Endothelial cell (in vitro differentiated cells): Measurements from ENCODE around the gene RNF113B. TPM values are rescaled to one million over a fixed set of nuclear protein-coding genes. Genes with fewer than 3 reads are reported as not detected.

Experiments
- DNase-seq: peaks from one replicate; pipeline ENCODE4 v3.0.0; 2021; ENCODE audit warnings: low spot score
- H3K27ac Mint-ChIP-seq: one replicate; pipeline ENCODE4 v1.8.0; 2021; ENCODE audit warnings: mixed read lengths, inconsistent platforms; ENCODE audit not compliant: unreplicated experiment
- H3K27me3 Mint-ChIP-seq: one replicate; pipeline ENCODE4 v1.8.0; 2021; ENCODE audit warnings: mild to moderate bottlenecking, moderate library complexity, mixed read lengths, inconsistent platforms; ENCODE audit not compliant: unreplicated experiment
- H3K36me3 Mint-ChIP-seq: one replicate; pipeline ENCODE4 v1.8.0; 2021; ENCODE audit warnings: mild to moderate bottlenecking, low read depth, mixed read lengths, inconsistent platforms; ENCODE audit not compliant: unreplicated experiment
- H3K4me1 Mint-ChIP-seq: one replicate; pipeline ENCODE4 v1.8.0; 2021; ENCODE audit warnings: mild to moderate bottlenecking, mixed read lengths, inconsistent platforms; ENCODE audit not compliant: unreplicated experiment
- H3K4me3 Mint-ChIP-seq: one replicate; pipeline ENCODE4 v1.8.0; 2021; ENCODE audit warnings: mild to moderate bottlenecking, mixed read lengths, inconsistent platforms; ENCODE audit not compliant: unreplicated experiment
- H3K9me3 Mint-ChIP-seq: one replicate; pipeline ENCODE4 v1.8.0; 2021; ENCODE audit warnings: mixed read lengths, inconsistent platforms; ENCODE audit not compliant: unreplicated experiment
- total RNA-seq: library from RNA; stranded (reverse); fragmentation: NEBNext Ultra II Directional; extraction: Animal tissue kit (Norgen Biotek cat#: 25700); gene quantifications from one replicate; pipeline ENCODE4 v1.2.1, GENCODE V29; 2021; ENCODE audit not compliant: unreplicated experiment
- TF ChIP-seq, protein P1 (sequence below): fragments of 200-600 bp; sonication (generic); IDR thresholded peaks from one replicate; pipeline ENCODE4 v1.5.0; 2021; ENCODE audit warnings: antibody characterized with exemption; ENCODE audit not compliant: unreplicated experiment

The RNF113B gene
- total RNA-seq, 1 donor from 2014 or later, result not detected

DNA sequence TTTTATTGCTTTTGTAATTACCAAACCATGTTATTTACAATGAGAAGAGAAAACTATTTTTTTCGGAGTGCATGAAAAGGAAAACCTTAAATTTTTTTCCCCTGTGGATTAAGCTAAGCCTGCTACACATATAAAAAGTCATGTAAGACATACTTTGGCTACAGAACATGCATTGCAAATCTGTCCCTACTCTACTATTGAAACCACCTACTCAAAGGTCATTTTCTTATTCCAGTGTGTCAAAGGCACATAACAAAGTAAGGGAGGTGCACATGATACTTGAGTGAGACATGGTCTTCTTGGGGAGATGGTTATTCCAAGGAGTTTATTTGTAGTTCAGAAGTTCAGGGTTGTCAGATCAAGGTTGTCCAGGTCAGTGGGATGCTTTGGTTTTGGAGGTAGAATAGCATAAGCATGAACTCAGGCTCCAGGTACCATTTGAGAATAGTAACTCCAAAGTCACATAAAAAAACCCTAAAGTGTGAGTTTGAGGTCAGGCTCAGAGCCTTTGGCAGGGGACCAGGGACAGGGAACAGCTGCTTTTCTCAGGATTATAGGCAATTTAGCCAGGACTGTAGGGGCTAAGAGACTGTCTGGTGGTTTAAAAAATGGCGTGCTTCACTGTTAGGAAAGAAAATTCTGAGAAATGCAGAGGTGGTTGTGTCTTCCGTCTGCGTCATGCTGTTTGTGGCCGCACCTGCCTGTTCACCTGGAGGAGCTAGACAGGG is 18.7 kb downstream of the RNF113B start:
- Mint-ChIP-seq H3K4me3 (no peak overlapping the region), H3K27ac (no peak overlapping the region)

DNA sequence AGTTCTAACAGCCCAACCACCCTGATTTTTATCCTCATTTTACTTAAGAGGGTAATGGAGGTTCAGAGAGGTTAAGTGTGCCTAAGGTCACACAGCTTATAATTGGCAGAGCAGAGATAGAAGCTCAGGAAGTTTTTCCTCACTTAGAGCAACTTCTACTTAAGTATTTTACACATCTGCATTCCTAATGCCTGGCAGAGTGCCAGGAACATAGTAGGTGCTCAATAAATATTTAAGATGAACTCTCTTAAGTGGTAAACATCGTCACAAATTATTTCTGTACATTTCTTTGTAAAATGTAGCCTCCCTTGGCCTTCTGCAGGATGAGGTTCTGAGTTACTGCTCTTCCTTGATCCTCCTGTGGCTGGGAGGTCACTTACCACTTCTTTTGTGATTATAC is 19.5 kb downstream of the RNF113B start:
- TF ChIP-seq, protein P1, sequence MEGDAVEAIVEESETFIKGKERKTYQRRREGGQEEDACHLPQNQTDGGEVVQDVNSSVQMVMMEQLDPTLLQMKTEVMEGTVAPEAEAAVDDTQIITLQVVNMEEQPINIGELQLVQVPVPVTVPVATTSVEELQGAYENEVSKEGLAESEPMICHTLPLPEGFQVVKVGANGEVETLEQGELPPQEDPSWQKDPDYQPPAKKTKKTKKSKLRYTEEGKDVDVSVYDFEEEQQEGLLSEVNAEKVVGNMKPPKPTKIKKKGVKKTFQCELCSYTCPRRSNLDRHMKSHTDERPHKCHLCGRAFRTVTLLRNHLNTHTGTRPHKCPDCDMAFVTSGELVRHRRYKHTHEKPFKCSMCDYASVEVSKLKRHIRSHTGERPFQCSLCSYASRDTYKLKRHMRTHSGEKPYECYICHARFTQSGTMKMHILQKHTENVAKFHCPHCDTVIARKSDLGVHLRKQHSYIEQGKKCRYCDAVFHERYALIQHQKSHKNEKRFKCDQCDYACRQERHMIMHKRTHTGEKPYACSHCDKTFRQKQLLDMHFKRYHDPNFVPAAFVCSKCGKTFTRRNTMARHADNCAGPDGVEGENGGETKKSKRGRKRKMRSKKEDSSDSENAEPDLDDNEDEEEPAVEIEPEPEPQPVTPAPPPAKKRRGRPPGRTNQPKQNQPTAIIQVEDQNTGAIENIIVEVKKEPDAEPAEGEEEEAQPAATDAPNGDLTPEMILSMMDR, result no peak
- H3K27me3 Mint-ChIP-seq, result peaks cover 4% of the 10 kb centered on the region
- H3K27ac Mint-ChIP-seq, result no peak overlapping the region
- peaks cover 22% of the 10 kb centered on the region for H3K4me1 Mint-ChIP-seq
- H3K36me3 Mint-ChIP-seq, result peaks cover 4% of the 10 kb centered on the region
- DNase-seq, result no peak
- no peaks in the 10 kb centered on the region for H3K9me3 Mint-ChIP-seq
- H3K4me3 Mint-ChIP-seq, result no peak overlapping the region

More for the DNA sequence above, 18.7 kb downstream of the RNF113B start:
- DNase-seq, result no peak
- TF ChIP-seq, protein P1, result no peak
- H3K27me3 Mint-ChIP-seq, result peaks cover 4% of the 10 kb centered on the region
- H3K9me3 Mint-ChIP-seq, result no peaks in the 10 kb centered on the region
- peaks cover 4% of the 10 kb centered on the region for H3K36me3 Mint-ChIP-seq
- H3K4me1 Mint-ChIP-seq, result peaks cover 22% of the 10 kb centered on the region

DNA sequence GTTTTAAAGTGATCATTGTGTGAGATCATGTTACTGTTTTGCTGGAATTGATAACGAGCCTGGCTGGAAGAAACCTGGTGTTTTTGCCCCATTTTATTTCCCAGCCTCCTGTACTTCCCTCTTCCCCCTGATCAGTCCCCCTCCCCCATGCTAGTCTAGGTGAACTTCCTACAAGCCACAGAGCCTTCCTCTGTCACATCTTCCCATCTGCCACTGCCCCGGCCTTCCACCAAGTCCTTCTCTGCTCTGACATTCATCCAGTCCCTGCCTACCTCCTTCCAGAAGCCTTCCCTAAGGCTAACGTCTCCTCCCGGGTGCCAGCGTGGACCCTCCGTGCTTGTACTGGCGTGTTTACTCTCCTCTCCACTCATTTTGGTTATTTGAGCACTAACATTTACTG is 19.9 kb downstream of the RNF113B start:
- TF ChIP-seq, protein P1, result no peak
- no peak overlapping the region for H3K27ac Mint-ChIP-seq
- no peak for DNase-seq

DNA sequence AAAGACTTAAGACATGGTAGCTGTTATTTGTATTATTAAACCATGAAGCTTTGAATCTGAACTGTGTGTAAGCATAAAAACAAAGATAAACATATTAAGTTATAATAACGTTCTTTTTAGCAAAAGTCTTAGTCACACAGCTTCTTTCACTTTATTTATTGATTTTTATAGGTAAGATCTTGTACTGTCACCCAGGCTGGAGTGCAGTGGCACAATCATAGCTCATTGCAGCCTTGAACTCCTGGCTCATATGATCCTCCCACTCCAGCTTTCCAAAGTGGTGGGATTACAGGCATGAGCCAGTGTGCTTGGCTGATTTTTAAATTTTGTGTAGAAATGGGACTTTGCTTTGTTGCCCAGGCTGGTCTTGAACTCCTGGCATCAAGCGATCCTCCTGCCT is 20.8 kb downstream of the RNF113B start:
- Mint-ChIP-seq H3K9me3 (no peaks in the 10 kb centered on the region), H3K27me3 (peaks cover 4% of the 10 kb centered on the region), H3K4me1 (peaks cover 14% of the 10 kb centered on the region), H3K27ac (no peak overlapping the region), H3K4me3 (no peak overlapping the region), H3K36me3 (peaks cover 4% of the 10 kb centered on the region)
- TF ChIP-seq, protein P1, result no peak
- no peak for DNase-seq

More for the DNA sequence above, 19.9 kb downstream of the RNF113B start:
- no peaks in the 10 kb centered on the region for H3K9me3 Mint-ChIP-seq
- H3K4me3 Mint-ChIP-seq, result no peak overlapping the region
- peaks cover 4% of the 10 kb centered on the region for H3K36me3 Mint-ChIP-seq
- H3K27me3 Mint-ChIP-seq, result peaks cover 4% of the 10 kb centered on the region
- H3K4me1 Mint-ChIP-seq, result peaks cover 22% of the 10 kb centered on the region

DNA sequence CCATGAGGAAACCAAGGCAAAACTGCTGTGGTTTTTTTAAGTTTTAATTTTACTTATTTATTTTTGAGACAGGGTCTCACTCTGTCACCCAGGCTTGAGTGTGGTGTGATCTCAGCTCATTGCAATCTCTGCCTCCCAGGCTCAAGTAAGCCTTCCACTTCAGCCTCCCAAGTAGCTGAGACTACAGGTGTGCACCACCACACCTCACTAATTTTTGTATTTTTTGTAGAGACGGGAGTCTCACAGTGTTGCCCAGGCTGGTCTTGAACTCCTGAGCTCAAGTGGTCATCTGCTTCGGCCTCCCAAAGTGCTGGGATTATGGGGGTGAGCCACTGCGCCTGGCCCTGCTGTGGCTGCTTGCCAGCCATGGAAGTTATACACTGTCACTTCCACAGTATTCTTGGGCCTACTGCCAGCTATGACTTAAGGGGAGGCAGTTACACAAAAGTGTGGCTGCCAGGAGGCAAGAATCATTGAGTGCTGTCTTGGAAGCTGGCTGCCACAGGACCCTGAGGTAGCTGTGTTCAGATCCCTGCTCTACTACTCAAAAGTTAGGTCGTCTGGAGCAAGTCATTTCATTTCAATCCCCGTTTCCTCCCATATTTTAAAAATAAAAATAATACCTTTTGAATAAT is 21.5 kb downstream of the RNF113B start:
- TF ChIP-seq, protein P1, result no peak
- H3K27ac Mint-ChIP-seq, result no peak overlapping the region
- no peak for DNase-seq
- no peaks in the 10 kb centered on the region for H3K9me3 Mint-ChIP-seq
- peaks cover 4% of the 10 kb centered on the region for H3K36me3 Mint-ChIP-seq
- H3K4me1 Mint-ChIP-seq, result peaks cover 12% of the 10 kb centered on the region
- peaks cover 4% of the 10 kb centered on the region for H3K27me3 Mint-ChIP-seq
- H3K4me3 Mint-ChIP-seq, result no peak overlapping the region
